Gastrocnemius medialis (tissue), 4 donors: ENCODE results near the gene XPO6.

Source experiments
- CTCF ChIP-seq, 5 experiments: fragments of 450-650 bp in 3 of 5; fragments of 200-600 bp in 2 of 5; sonication (generic) in 2 of 5; IDR thresholded peaks in 4 of 5; conservative IDR thresholded peaks in 1 of 5; 1 replicate in 4 of 5; 2 replicates in 1 of 5; pipeline ENCODE4 v1.5.1; 2016 to 2019; ENCODE audit warnings: antibody characterized with exemption in 5 of 5, mild to moderate bottlenecking in 3 of 5, moderate library complexity in 3 of 5
- POLR2A ChIP-seq, 2 donors: fragments of 450-650 bp; IDR thresholded peaks; one replicate each; pipeline ENCODE4 v1.6.1; 2017; ENCODE audit warnings: antibody characterized with exemption in 2 of 2, mild to moderate bottlenecking in 2 of 2, moderate library complexity in 2 of 2

GRCh38 chr16:28107232-28107631, 104.5 kb downstream of the XPO6 start:
- TF ChIP-seq POLR2A (IDR thresholded peaks at IDR 0.05) (no peak), CTCF (IDR thresholded peaks at IDR 0.05 in 4 of 5, conservative IDR thresholded peaks at IDR 0.05 in 1 of 5) (no peak)
